GM12874 (cell line): ENCODE data around the gene AJAP1.

ENCODE experiments used
- CTCF ChIP-seq: IDR thresholded peaks from 2 replicates; pipeline ENCODE4 v1.5.1; 2011; ENCODE audit warnings: low read depth, mild to moderate bottlenecking, control low read depth, low read length, moderate library complexity; ENCODE audit not compliant: insufficient read depth

The AJAP1 gene

GRCh38 chr1:4685523-4685865 is 31.1 kb downstream of the AJAP1 start:
- TF ChIP-seq CTCF, result no peak

- TF ChIP-seq CTCF, result no peak
These were observed 33.5 kb downstream of the AJAP1 start for GRCh38 chr1:4687943-4688342.

GRCh38 chr1:4689271-4689935 is 35.0 kb downstream of the AJAP1 start:
- TF ChIP-seq CTCF, result no peak

GRCh38 chr1:4689941-4690635 is 35.7 kb downstream of the AJAP1 start:
- TF ChIP-seq CTCF, result no peak

GRCh38 chr1:4690951-4691675 is 36.7 kb downstream of the AJAP1 start:
- no peak for TF ChIP-seq CTCF

GRCh38 chr1:4691766-4692405 is 37.5 kb downstream of the AJAP1 start:
- no peak for TF ChIP-seq CTCF

- TF ChIP-seq CTCF, result no peak
These were observed 38.0 kb downstream of the AJAP1 start for GRCh38 chr1:4692437-4692836.
